Osteoblast (primary cell): ENCODE results near the gene MEX3A. TPM values are rescaled to one million over a fixed set of nuclear protein-coding genes. Genes with fewer than 3 reads are reported as not detected.
A peak's percentile ranks its signal among the peaks of the same experiment; 100 is the strongest.

Experiments
- DNase-seq: peaks from one replicate; pipeline ENCODE4 v3.0.0; 2011; ENCODE audit warnings: low spot score, mixed read lengths; ENCODE audit not compliant: insufficient read length; ENCODE audit errors: missing footprints
- H2AFZ ChIP-seq: 2 replicates; pipeline ENCODE4 v1.6.0; 2011; ENCODE audit warnings: mild to moderate bottlenecking, low read length
- H3K27ac ChIP-seq: 2 replicates; pipeline ENCODE4 v1.5.1; 2011; ENCODE audit warnings: mild to moderate bottlenecking, low read depth, low read length, moderate library complexity
- H3K27me3 ChIP-seq: 2 replicates; pipeline ENCODE4 v1.6.0; 2012; ENCODE audit warnings: mild to moderate bottlenecking, control low read depth, inconsistent platforms, low read length, moderate library complexity; ENCODE audit not compliant: insufficient read depth
- H3K36me3 ChIP-seq: 2 replicates; pipeline ENCODE4 v1.5.1; 2011; ENCODE audit warnings: mild to moderate bottlenecking, low read length, control low read depth, moderate library complexity; ENCODE audit not compliant: insufficient read depth
- H3K4me1 ChIP-seq: 2 replicates; pipeline ENCODE4 v1.5.1; 2011; ENCODE audit warnings: mild to moderate bottlenecking, low read length, control low read depth, moderate library complexity; ENCODE audit not compliant: insufficient read depth
- H3K4me2 ChIP-seq: 2 replicates; pipeline ENCODE4 v1.6.0; 2011; ENCODE audit warnings: mild to moderate bottlenecking, low read length; ENCODE audit not compliant: insufficient read depth
- H3K4me3 ChIP-seq: fragments of 200-600 bp; sonication (generic); 3 replicates; pipeline ENCODE4 v1.5.1; 2012; ENCODE audit warnings: mild to moderate bottlenecking, low read length, inconsistent platforms; ENCODE audit not compliant: insufficient read depth
- H3K79me2 ChIP-seq: 2 replicates; pipeline ENCODE4 v1.6.0; 2012; ENCODE audit warnings: mild to moderate bottlenecking, low read length, control low read depth, inconsistent platforms; ENCODE audit not compliant: insufficient read depth
- H3K9me3 ChIP-seq: 2 replicates; pipeline ENCODE4 v1.5.1; 2011; ENCODE audit warnings: low read depth, low read length, control low read depth
- H4K20me1 ChIP-seq: 2 replicates; pipeline ENCODE4 v1.6.0; 2012; ENCODE audit warnings: mild to moderate bottlenecking, low read length, control low read depth; ENCODE audit not compliant: insufficient read depth
- CTCF ChIP-seq: IDR thresholded peaks from 2 replicates; pipeline ENCODE4 v1.5.1; 2011; ENCODE audit warnings: mild to moderate bottlenecking, low read depth, low read length, moderate library complexity; ENCODE audit errors: extremely low read depth
- total RNA-seq: library from RNA; depleted of rRNA; stranded (reverse); fragments of >200 nt; gene quantifications from 2 replicates; pipeline ENCODE4 v1.2.3, GENCODE V29; 2012

The MEX3A gene
- total RNA-seq, 1 donor: 1.1 TPM

GRCh38 chr1:156075162-156075561 is 7.1 kb downstream of the MEX3A start:
- H3K9me3 ChIP-seq: no peaks in the 10 kb centered on the region
- no peaks in the 10 kb centered on the region for H3K36me3 ChIP-seq
- no peaks in the 10 kb centered on the region for H4K20me1 ChIP-seq
- H3K4me3 ChIP-seq: no peak overlapping the region
- DNase-seq: peak; percentile 88
- no peak overlapping the region for H3K4me2 ChIP-seq
- H3K79me2 ChIP-seq: no peaks in the 10 kb centered on the region
- H3K27ac ChIP-seq: no peak overlapping the region
- no peak overlapping the region for H2AFZ ChIP-seq
- no peaks in the 10 kb centered on the region for H3K27me3 ChIP-seq
- H3K4me1 ChIP-seq: no peaks in the 10 kb centered on the region
- no peak for TF ChIP-seq CTCF

GRCh38 chr1:156074661-156075060 is 7.6 kb downstream of the MEX3A start:
- Histone ChIP-seq H3K36me3 (no peaks in the 10 kb centered on the region), H3K27ac (no peak overlapping the region), H3K4me1 (no peaks in the 10 kb centered on the region), H4K20me1 (no peaks in the 10 kb centered on the region), H3K9me3 (no peaks in the 10 kb centered on the region), H3K4me2 (no peak overlapping the region), H3K4me3 (no peak overlapping the region), H3K27me3 (no peaks in the 10 kb centered on the region), H3K79me2 (no peaks in the 10 kb centered on the region), H2AFZ (no peak overlapping the region)
- DNase-seq: peak; percentile 65
- no peak for TF ChIP-seq CTCF

GRCh38 chr1:156073740-156074139 is 8.5 kb downstream of the MEX3A start:
- H4K20me1 ChIP-seq: no peaks in the 10 kb centered on the region
- no peak overlapping the region for H3K4me2 ChIP-seq

GRCh38 chr1:156073110-156073687 is 9.1 kb downstream of the MEX3A start:
- DNase-seq: no peak
- no peak overlapping the region for H3K4me2 ChIP-seq
- H3K36me3 ChIP-seq: no peaks in the 10 kb centered on the region
- no peaks in the 10 kb centered on the region for H3K4me1 ChIP-seq
- H3K4me3 ChIP-seq: no peak overlapping the region
- H4K20me1 ChIP-seq: no peaks in the 10 kb centered on the region
- no peak overlapping the region for H2AFZ ChIP-seq
- H3K27ac ChIP-seq: no peak overlapping the region
- no peaks in the 10 kb centered on the region for H3K9me3 ChIP-seq
- no peaks in the 10 kb centered on the region for H3K79me2 ChIP-seq
- no peak for TF ChIP-seq CTCF
- no peaks in the 10 kb centered on the region for H3K27me3 ChIP-seq

More at GRCh38 chr1:156073740-156074139, 8.5 kb downstream of the MEX3A start:
- H3K4me1 ChIP-seq: no peaks in the 10 kb centered on the region
- no peaks in the 10 kb centered on the region for H3K36me3 ChIP-seq
- no peak overlapping the region for H3K4me3 ChIP-seq
- no peak overlapping the region for H2AFZ ChIP-seq
- H3K27me3 ChIP-seq: no peaks in the 10 kb centered on the region
- H3K27ac ChIP-seq: no peak overlapping the region
- no peaks in the 10 kb centered on the region for H3K9me3 ChIP-seq
- TF ChIP-seq CTCF: no peak
- DNase-seq: peak; percentile 58
- H3K79me2 ChIP-seq: no peaks in the 10 kb centered on the region
